ENCODE measurements around the gene FIBCD1. TPM values are rescaled to one million over a fixed set of nuclear protein-coding genes. Genes with fewer than 3 reads are reported as not detected.

FIBCD1 gene
- total RNA-seq, 1 donor from 2014 or later, result 0.53 TPM

DNA sequence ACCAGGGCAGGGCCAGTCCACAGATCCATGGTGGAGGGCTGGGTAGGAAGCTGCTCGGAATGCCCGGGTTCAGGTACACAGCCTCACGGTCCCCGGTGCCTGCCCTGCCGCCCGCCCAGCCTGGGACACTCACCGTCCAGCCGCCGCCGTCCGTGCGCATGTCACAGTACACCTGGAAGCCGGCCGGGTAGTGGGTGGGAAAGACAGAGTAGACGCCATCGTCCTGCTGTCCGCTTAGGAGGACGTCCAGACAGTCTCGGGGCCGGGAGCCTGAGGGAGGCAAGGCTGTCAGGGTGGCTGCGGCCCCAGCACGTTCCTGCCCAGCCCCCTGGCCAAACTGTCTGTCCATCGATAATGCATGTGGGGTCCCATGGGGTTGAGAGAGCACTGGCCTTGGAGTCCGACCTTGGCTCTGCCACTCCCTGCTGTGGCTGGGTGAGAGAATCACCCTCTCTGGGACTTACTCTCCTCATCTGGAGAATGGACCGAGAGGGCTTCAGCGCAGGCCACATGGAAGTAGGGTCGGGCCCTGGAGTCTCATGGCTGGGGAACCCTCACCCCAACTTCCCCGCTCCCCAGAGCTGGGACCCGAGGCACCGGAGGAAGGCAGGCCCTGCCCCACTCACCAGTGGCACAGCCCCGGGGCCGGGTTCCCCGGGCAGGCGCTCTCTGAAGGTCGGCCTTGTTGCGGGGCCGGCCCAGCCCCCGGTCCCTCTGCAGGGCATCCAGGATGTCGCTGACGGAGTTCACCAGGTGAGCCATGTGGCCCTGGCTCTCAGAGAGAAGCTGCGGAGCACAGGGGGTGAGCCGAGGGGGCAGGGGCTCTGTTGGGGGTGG lies 15.2 kb downstream of the FIBCD1 start:
- no peaks in the 10 kb centered on the region for H3K9me3 Mint-ChIP-seq
- no peak for TF ChIP-seq CTCF (conservative IDR thresholded peaks at IDR 0.05)
- H3K4me3 Mint-ChIP-seq, result no peak overlapping the region
- H3K4me1 Mint-ChIP-seq (ENCODE audit: unreplicated experiment), result peaks cover 29% of the 10 kb centered on the region
- DNase-seq (ENCODE audit: extremely low spot score, unreplicated experiment), result no peak
- no peaks in the 10 kb centered on the region for H3K36me3 Mint-ChIP-seq
- H3K27me3 Mint-ChIP-seq, result peaks cover 18% of the 10 kb centered on the region
- H3K27ac Mint-ChIP-seq, result no peak overlapping the region

- TF ChIP-seq CTCF (conservative IDR thresholded peaks at IDR 0.05), result no peak
- no peak overlapping the region for H3K4me3 Mint-ChIP-seq
These were observed 16.0 kb downstream of the FIBCD1 start for GRCh38 chr9:130922893-130923610.

DNA sequence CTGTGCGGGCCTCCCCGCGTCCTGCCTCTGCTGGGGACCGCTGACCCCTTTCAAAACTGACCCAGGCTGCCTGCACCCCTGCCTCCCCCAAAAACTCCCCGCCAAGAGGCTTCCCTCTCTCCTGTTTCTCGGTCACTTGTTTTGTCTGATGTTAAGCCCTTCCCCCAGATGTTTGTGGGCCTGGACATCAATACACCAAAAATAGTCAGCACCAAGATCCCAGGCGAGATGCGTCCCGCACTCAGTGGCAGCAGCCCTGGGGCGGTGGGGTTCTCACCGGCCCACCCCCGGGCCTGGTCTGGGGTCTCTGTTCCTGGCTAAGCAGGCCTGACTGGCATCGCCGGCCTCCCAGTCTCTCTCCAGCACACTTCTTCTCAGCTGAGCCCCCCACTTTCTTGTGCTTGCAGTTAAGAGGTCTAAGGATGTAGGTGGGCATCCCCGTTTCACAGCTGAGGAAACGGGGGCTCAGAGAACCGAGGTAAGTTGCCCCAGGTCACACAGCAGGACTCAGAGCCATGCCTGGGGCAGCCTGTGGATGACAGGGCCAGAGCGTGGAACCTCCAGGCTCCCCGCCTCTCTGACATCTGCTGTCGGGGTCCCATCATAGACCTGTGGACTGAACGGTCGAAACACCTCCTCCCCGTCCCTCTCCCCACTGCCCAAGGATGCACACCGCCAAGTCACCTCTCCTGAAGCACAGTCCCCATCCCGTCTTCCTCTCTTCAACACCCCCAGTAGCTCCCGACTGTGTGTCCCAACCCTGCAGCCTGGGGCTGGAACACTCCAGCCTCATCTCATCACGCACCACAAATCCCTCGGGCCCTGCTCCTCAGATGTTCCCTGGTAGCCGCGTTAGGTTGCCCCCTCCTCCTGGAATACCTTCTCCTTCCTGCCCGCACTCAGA lies 16.8 kb downstream of the FIBCD1 start:
- Mint-ChIP-seq H3K27ac (no peak overlapping the region), H3K9me3 (no peaks in the 10 kb centered on the region), H3K4me1 (ENCODE audit: unreplicated experiment) (peaks cover 23% of the 10 kb centered on the region), H3K27me3 (peaks cover 19% of the 10 kb centered on the region), H3K36me3 (no peaks in the 10 kb centered on the region), H3K4me3 (no peak overlapping the region)
- DNase-seq (ENCODE audit: extremely low spot score, unreplicated experiment), result no peak
- no peak for TF ChIP-seq CTCF (conservative IDR thresholded peaks at IDR 0.05)

More at GRCh38 chr9:130922893-130923610, 16.0 kb downstream of the FIBCD1 start:
- H3K27me3 Mint-ChIP-seq, result peaks cover 18% of the 10 kb centered on the region
- DNase-seq (ENCODE audit: extremely low spot score, unreplicated experiment), result no peak
- no peaks in the 10 kb centered on the region for H3K9me3 Mint-ChIP-seq
- no peak overlapping the region for H3K27ac Mint-ChIP-seq
- no peaks in the 10 kb centered on the region for H3K36me3 Mint-ChIP-seq
- H3K4me1 Mint-ChIP-seq (ENCODE audit: unreplicated experiment), result peaks cover 26% of the 10 kb centered on the region

DNA sequence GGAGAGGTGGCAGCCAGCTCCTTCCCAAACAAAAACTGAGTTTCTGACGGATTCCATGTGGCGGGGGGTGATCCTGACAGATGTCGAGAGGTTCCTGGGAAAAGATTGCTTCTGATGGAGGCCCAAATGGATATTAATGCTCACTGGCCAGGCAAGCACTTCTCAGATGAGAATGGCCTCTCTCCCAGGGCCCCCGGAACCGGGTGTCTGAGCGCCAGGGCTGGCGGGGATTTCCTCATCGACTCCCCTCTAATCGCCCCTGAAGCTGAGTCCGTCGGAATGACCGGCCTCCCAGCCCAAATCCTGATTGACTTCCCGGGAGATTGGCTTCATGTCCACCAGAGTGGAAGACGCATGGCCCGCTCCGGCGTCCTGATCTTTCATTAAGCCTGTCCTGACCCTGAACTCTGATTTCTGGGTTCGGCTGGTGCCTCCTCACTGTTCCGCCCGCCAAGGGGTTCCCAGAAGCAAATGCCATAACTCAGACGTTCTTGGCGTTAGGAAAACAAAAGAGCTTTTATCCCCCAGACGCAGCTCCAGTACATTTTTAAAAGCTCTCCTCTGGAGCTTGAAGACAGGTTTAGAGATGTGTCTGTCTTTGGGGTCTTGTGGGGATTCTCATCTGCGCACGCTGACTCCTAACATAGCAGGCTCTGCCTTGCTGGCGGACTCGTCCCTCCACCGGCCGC lies 17.6 kb downstream of the FIBCD1 start:
- H3K4me1 Mint-ChIP-seq (ENCODE audit: unreplicated experiment), result peaks cover 23% of the 10 kb centered on the region
- peaks cover 22% of the 10 kb centered on the region for H3K27me3 Mint-ChIP-seq
- no peak for TF ChIP-seq CTCF (conservative IDR thresholded peaks at IDR 0.05)
- no peak overlapping the region for H3K4me3 Mint-ChIP-seq
- no peak for DNase-seq (ENCODE audit: extremely low spot score, unreplicated experiment)
- no peaks in the 10 kb centered on the region for H3K36me3 Mint-ChIP-seq
- H3K27ac Mint-ChIP-seq, result no peak overlapping the region
- H3K9me3 Mint-ChIP-seq, result no peaks in the 10 kb centered on the region

GRCh38 chr9:130920762-130921299 lies 18.2 kb downstream of the FIBCD1 start:
- no peak for DNase-seq (ENCODE audit: extremely low spot score, unreplicated experiment)
- Mint-ChIP-seq H3K27ac (no peak overlapping the region), H3K9me3 (no peaks in the 10 kb centered on the region), H3K4me3 (no peak overlapping the region), H3K36me3 (no peaks in the 10 kb centered on the region), H3K27me3 (peaks cover 22% of the 10 kb centered on the region), H3K4me1 (ENCODE audit: unreplicated experiment) (peaks cover 21% of the 10 kb centered on the region)
- no peak for TF ChIP-seq CTCF (conservative IDR thresholded peaks at IDR 0.05)
